ENCODE data around the gene ITGBL1.
"Not testable (repeated sequence)": the region's sequence is repeated elsewhere in the genome, so short reads cannot be mapped to it uniquely, and the experiment has no call there.

The ITGBL1 gene

GRCh38 chr13:101514100-101514499, 61.6 kb downstream of the ITGBL1 start:
- DNase-seq (ENCODE audit: low spot score): no peak

DNA sequence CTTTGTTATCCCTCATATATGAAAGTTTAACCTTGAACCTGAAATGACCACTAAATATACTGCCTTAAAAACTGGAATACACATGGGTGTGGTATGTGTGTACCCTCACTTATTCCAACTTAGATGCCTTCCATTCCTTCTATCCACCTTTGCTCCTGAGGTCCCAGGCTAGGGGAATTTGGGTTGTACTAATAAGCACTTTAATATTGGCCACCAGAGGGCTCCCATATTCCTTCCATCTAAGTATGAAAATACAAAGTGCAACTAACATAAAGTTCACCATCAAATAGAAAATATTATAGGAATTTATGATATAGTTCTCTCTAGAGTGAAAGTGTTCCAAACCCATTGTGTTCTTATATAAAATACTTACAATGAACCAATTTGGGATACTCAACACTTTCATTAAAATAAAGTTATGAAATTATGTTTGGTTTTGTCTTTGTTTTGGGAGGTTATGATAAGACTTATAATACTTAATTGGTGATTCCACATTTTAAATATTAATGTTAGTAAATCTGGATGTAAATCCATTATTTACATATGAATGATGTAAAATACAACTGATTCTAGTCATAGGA, 62.3 kb downstream of the ITGBL1 start:
- peak; percentile 76 for DNase-seq (ENCODE audit: low spot score)

- no peak for DNase-seq (ENCODE audit: low spot score)
Measured at GRCh38 chr13:101515504-101515903, 63.0 kb downstream of the ITGBL1 start.

DNA sequence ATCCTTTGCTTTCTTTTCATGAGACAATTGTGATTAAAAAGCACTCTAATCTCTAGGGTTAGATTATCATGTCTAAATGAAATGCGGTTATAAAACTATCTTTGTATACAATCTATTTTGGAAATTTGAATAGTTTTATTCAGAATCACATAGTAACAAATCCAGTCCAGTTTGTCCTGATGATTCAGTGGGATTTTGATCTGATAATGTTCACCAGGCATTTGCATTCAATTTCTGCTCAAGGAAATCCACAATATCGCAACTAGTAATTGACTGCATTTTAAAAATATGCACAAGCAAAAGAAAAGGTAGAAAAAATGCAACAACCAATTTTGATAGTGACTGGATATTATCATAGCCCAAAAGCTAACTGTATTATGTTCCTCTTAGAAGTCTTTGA, 63.8 kb downstream of the ITGBL1 start:
- DNase-seq (ENCODE audit: low spot score): no peak

GRCh38 chr13:101520672-101521071, 68.2 kb downstream of the ITGBL1 start:
- DNase-seq (ENCODE audit: low spot score): no peak

DNA sequence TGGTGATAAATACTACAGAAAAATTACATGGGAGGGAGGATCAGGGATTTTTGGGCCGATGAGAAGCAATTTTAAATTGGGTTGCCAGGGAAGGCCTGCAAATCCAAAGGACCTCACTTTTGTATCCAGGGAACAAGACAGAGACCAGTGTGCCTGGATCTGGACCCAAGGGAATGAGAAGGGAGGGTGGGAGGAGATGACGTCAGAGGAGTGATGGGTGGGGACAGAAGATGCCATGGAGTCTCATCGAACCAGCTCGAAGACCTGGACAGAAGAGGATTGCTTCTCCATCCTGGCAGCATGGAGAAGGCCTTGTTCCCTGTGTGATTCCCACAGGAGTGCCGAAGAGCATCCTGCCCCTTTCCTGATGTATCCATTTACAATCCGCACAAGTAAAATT, 68.9 kb downstream of the ITGBL1 start:
- no peak for DNase-seq (ENCODE audit: low spot score)

GRCh38 chr13:101522607-101523006, 70.1 kb downstream of the ITGBL1 start:
- no peak for DNase-seq (ENCODE audit: low spot score)

DNA sequence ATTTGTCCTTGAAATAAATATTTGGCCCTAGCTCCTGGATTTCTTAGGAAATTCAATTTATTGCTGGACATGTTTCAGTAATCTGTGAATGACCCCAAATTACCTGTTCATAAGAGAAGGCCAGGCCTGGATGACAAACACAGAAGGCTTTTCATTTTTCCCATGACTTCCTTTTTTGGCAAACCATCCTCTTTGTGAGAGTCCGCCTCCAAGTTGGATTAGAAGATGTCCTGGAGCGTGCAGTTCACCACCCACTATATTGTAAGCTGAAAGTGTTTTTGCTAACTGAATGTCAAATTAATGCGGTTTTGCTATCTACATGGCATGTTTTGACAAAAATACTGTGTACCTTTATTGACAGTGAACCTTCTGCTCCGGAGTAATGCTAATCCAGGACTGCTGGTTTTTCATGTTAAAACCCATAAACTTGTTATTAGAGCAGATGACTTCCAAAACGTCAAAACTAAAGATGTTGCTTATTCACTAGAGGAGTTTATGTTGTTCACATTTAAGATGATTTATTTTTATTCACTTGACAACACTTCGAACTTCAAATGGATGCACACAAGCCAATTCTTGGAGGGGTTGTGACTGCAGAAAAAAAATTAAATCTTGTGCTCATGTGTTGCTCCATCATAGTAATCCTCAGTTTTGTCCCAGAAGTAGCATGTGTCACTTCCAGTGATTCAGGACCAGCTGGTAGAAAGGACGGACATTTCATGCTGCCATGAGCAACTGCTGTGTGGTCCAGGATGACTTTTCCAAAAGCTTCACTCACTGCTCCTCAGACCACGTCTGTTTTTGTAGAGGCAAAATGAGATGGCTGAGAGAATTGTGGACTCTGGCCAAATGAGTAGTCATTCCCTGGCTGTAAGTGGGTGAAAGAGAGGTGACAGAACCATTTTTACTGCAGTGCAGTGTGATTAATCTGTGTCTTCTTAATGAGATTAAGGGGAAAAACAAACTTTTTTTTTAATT, 71.0 kb downstream of the ITGBL1 start:
- peak; percentile 66 for DNase-seq (ENCODE audit: low spot score)

- DNase-seq (ENCODE audit: low spot score): no peak
Measured at GRCh38 chr13:101527130-101527529, 74.7 kb downstream of the ITGBL1 start.

- DNase-seq (ENCODE audit: low spot score): no peak
Measured at GRCh38 chr13:101529422-101529821, 76.9 kb downstream of the ITGBL1 start.

- DNase-seq (ENCODE audit: low spot score): no peak
Measured at GRCh38 chr13:101530293-101530692, 77.8 kb downstream of the ITGBL1 start.

DNA sequence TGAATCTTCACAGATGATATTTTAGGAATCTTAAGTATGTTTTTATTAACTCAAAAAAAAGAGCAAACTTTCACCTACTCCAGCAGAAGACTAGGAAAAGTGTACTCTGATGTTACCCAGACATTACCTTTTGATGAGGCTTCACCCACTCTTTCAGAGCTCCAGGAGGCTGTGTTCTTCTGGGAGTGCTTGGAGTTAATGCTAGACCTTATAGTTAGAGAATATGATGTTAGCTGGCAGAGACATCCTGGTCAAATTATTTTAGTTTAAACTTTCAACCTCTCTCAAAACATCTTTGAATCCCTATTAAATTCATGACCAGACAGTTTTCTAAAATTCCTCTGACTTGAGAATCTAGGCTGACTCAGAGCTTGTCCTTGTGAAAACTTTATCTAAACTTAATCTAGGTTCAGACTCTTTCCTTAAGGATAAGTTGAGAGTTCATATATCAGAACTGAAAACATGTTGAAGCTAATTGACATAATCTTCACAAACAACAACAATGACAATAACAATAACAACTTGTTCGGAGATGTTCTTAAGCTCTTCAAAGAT, 82.8 kb downstream of the ITGBL1 start:
- no peak for DNase-seq (ENCODE audit: low spot score)

DNA sequence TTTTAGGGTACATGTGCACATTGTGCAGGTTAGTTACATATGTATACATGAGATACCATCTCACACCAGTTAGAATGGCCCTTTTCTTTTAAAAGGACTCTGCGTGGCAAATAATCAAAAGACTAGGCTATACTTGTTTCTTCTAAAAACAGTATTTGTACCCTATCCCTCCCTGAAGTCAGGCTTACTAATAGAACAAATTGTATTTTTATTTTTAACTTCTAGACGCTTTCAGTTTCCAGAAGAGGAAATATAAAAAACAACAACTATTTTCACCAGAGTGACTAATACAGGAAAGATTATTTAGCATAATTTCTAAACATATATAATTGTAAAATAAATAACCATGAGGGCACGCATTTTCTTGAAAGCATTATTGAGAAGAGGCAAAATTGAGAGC, 83.6 kb downstream of the ITGBL1 start:
- no peak for DNase-seq (ENCODE audit: low spot score)

DNA sequence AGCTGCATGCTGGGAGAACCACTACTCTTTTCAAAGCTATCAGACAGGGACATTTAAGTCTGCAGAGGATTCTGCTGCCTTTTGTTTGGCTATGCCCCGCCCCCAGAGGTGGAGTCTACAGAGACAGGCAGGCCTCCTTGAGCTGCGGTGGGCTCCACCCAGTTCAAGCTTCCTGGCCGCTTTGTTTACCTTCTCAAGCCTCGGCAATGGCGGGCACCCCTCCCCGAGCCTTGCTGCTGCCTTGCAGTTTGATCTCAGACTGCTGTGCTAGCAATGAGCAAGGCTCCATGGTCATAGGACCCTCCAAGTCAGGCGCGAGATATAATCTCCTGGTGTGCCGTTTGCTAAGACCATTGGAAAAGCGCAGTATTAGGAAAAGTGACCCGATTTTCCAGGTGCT, 92.1 kb downstream of the ITGBL1 start:
- not testable (repeated sequence) for DNase-seq (ENCODE audit: low spot score)

DNA sequence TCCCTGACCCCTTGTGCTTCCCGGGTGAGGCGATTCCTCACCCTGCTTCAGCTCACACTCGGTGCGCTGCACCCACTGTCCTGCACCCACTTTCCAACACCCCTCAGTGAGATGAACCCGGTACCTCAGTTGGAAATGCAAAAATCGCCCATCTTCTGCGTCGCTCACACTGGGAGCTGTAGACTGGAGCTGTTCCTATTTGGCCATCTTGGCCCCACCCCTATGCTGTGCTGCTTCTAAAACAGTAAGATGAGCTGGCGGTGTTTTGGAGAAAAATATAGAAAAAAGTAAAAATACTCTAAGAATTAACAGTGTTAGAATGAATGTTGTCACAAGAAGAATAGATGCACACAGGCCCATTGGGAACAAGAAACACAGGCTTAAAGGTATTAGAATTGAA, 92.5 kb downstream of the ITGBL1 start:
- DNase-seq (ENCODE audit: low spot score): no peak

- DNase-seq (ENCODE audit: low spot score): no peak
Measured at GRCh38 chr13:101545521-101545920, 93.0 kb downstream of the ITGBL1 start.

GRCh38 chr13:101552286-101552685, 99.8 kb downstream of the ITGBL1 start:
- no peak for DNase-seq (ENCODE audit: low spot score)

DNA sequence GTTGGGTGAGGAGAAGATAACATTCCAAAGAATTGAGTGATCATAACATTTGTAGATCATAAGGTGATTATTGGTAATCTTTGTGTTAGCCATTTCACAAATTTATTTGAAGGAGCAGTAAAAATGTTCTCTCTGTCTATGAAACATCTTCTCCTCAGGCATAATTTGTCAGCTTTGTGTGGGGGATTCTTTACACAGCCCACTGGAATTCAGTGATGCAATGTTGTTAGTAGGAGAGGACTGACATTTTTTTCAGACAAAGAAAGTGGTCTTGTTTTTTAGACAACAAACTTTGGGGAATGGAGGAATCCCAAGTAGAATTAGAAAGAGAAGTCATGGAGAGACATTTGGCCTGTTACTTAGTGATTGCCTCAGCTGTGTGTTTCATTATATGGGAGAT, 100.3 kb downstream of the ITGBL1 start:
- DNase-seq (ENCODE audit: low spot score): no peak

GRCh38 chr13:101554420-101555125, 102.1 kb downstream of the ITGBL1 start:
- DNase-seq (ENCODE audit: low spot score): no peak

- DNase-seq (ENCODE audit: low spot score): no peak
Measured at GRCh38 chr13:101555610-101556009, 103.1 kb downstream of the ITGBL1 start.

GRCh38 chr13:101556676-101557123, 104.2 kb downstream of the ITGBL1 start:
- no peak for DNase-seq (ENCODE audit: low spot score)

DNA sequence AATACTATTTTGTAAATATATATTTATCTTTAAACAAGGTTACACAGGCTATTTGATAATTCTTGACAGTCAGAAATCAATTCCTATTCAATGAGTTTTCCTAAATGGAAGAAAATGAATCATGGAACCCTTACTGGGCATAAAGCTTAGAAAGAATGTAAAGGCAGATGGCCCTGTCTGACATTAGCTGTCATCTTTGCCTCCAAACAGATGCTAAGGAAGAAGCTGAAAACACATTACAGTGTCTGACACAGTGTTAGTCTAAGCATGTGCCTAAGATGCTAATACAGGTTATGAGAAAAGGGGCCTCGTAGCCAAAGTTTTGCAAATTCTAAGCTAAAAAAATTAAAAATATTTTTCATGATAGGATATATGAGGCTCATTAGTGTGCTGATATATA, 112.8 kb downstream of the ITGBL1 start:
- DNase-seq (ENCODE audit: low spot score): peak; percentile 6

Measured in cerebellar cortex (tissue), 1 donor.